Fibroblast of skin of right quadriceps (primary cell): Measurements from ENCODE around the gene ST3GAL3.

Source experiments
- DNase-seq: peaks from one replicate; pipeline ENCODE4 v3.0.0-alpha.2; 2013

The ST3GAL3 gene

GRCh38 chr1:43882763-43883162 lies 175.4 kb downstream of the ST3GAL3 start:
- no peak for DNase-seq

GRCh38 chr1:43883321-43883720 lies 176.0 kb downstream of the ST3GAL3 start:
- DNase-seq, result no peak

DNA sequence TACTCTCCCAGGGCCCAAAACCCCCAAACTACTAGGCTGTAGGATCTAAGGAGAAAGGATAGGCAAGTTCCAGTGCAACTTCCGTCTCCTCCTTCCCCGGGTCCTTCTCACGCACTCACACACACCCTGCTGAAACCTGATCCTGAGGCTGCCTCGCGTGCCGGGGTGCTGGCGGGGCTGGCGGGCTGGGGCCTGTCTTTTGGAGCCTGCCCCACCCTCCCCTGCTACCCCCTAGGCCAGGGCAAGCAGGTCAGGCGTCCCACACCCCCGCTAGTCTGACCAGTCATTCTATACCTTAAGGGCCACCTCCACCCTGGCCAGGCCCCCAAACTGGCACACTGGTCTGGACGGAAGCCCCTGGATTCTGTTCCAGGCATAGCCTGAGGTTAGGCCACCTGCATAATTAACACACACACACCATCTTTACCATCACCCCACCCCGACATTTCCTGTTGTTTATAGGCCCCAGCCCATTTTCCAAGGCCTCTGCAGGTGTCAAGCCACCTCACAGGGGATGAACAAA lies 178.0 kb downstream of the ST3GAL3 start:
- no peak for DNase-seq

DNA sequence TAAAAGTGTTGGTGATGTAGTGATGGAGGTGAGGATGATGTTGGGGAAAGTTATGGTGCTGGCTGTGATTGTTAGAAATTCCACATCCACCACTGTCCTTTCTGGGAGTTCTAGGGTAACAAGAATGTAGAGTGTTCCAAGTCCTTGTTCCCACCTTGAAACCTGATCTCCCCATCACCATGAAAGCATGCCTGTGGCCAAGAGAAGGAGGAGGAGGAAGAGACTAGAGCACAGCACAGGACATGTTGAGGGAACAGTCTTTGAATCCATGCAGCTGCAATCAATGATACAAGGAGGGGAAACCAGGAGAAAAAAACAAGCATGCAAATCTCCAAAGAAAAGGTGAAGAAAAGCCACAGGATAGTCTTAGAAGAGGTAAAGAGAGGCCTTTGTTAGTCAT lies 180.4 kb downstream of the ST3GAL3 start:
- no peak for DNase-seq

- DNase-seq, result no peak
These were observed 183.5 kb downstream of the ST3GAL3 start for GRCh38 chr1:43890815-43891214.

DNA sequence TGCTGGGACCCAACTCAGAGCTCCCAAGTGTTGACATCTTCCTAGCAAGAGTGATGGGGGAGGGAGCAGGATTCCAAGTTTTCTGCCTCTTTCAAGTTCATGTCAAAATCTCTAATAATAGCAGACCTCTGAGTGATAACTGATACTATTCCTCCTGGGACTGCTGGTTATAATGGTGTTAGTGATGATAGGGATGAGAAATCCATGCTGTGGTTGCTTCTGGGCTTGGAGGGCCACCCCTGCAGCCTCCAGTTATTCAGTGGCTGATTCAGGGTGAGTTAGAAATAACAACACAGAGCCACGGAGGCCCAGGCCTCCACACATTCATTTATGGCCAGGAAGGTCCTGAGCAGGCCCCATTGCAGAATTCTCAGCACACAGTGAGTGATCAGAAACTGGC lies 185.7 kb downstream of the ST3GAL3 start:
- peak; percentile 68 for DNase-seq

DNA sequence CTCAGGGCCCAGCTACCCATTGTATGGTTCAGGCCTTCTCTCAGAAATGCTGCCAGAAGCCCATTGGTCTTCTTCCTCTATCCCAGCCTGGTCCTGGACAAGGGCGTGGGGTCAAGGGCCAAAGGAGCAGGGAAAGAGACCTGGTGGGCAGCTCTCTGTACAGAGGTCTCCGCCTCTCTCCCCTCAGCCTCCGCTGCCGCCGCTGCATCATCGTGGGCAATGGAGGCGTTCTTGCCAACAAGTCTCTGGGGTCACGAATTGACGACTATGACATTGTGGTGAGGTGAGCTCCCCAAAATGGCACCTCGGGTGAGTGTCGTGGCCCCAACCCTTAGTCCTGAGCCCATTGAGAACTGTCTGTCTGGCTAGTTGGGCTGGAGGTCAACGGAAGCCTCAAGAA lies 191.6 kb downstream of the ST3GAL3 start:
- DNase-seq, result no peak

- no peak for DNase-seq
These were observed 193.1 kb downstream of the ST3GAL3 start for GRCh38 chr1:43900386-43900785.

GRCh38 chr1:43901196-43901961 lies 194.0 kb downstream of the ST3GAL3 start:
- DNase-seq, result no peak

- no peak for DNase-seq
These were observed 194.9 kb downstream of the ST3GAL3 start for GRCh38 chr1:43902058-43902831.

DNA sequence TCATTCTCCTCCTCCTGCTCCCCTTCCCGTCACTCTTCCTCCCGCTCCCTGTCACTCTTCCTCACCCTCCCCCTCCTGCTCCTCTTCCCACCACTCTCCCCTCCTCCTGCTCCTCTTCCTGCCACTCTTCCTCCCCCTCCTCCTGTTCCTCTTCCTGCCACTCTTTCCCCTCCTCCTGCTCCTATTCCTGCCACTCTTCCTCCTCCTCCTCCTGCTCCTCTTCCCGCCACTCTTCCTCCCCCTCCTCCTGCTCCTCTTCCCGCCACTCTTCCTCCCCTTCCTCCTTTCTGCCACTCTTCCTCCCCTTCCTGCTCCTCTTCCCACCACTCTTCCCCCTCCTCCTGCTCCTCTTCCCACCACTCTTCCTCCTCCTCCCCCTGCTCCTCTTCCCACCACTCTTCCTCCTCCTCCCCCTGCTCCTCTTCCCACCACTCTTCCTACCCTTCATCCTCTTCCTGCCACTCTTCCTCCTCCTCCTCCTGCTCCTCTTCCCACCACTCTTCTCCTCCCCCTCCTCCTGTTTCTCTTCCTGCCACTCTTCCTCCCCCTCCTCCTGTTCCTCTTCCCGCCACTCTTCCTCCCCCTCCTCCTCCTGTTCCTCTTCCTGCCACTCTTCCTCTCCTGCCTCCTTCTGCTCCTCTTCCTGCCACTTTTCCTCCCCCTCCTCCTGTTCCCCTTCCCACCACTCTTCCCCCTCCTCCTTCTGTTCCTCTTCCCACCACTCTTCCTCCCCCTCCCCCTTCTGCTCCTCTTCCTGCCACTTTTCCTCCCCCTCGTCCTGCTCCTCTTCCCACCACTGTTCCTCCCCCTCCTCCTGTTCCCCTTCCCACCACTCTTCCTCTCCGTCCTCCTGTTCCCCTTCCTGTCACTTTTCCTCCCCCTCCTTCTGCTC lies 197.6 kb downstream of the ST3GAL3 start:
- no peak for DNase-seq

GRCh38 chr1:43908226-43908625 lies 200.9 kb downstream of the ST3GAL3 start:
- DNase-seq, result no peak

DNA sequence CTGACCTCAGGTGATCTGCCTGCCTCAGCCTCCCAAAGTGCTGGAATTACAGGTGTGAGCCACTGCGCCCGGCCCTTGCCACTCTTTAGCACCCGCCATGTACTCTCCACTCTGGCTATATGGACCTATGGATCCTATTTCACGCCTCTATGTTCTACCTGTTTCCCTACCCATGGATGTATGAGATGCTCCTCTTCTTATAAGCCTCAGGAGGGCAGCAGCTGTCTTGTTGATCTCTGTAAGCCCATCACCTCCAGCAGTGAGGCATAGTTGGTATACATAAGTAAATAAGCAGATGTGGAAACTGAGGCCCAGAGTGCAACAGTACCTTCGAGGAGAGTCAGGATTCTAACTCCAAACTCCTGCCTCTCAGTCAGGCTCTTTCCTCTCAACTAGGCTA lies 201.5 kb downstream of the ST3GAL3 start:
- DNase-seq, result no peak

DNA sequence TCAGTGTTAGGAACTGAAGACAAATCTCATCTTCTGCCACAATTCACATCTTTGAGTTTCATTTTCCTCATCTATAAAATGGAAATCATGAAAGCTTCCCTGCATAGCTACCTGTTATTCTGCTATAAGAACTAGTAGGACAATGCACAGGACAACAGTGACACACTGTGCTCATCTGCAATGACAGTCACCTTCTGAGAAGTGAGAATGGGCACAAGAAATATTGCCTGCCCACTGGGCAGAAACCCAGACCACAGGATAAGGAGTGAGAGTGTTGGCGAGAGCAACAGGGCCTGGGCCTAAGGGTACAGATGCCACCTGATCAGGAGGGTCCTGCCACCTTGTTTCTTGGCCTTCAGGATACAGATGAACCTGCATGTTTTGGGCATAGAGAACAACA lies 203.0 kb downstream of the ST3GAL3 start:
- no peak for DNase-seq

DNA sequence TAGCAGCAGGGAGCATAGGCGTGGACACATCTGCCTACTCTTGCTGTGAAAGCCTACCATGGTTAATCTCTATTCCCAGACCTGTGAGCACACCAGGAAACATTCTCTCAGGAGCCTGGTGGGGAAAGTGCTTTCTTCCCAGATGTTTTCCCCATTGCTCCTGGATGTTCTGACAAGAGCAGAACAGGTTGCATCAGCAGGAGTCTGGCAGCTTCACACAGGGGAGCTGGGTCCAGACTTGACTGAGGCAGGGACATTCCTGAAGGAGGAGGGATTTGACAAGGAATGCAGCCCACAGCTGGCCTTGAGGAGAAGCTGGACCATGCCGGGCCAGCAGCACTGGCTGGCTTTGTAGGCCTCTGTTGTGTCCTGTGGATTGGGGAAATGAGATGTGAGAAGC lies 205.3 kb downstream of the ST3GAL3 start:
- peak; percentile 74 for DNase-seq

DNA sequence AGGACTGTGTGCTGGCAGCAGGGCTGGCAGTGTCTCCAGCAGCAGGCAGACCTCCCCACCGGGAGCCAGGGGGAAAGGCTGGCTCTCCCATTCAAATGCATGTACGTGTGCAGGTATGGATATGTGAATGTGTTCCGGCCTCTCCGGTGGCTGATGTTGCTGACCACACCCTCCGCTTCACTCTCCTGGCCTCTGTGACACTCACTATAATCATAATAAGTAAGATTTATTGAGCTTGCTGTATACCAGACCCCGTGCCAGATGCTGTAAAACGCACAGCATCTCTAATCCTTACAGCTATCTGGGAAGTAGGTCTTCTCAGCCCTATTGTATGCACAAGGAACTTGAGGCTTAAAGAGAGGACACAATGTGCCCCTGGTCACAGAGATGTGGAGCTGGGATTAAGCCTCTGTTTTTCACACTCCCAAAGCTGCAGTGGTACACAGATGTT lies 205.7 kb downstream of the ST3GAL3 start:
- no peak for DNase-seq

DNA sequence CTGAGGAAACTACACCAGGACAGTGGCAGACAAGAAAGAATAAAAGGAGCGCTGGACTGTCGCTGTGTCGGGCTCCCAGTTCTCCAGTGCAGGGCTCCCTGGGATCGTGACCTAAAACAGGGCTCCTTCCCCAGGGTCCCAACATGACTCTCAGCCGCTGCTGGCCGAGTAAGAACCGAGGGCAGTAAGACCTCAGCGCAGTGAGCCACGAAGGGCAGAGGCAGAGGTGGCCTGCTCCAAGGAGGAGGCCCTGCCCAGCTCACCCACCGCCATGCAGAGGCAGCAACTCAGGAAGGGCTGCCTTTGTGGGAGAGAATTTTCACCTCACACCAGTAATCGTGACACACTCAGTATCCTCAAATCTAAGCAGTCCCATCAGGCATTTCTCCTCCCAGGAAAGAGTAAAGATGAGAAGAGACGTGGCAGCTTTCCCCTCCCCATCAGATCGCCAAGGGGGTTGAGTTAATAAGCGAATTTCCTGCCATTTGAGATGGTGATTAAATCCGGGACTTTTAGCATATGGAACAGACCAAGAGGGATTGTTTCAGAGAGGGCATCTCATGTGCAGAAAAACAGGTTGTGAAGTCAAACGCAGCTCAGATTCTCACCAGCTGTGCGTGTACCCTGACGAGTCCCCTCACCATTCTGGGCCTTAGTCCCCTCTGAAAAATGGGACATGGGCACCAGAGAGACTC lies 206.5 kb downstream of the ST3GAL3 start:
- DNase-seq, result no peak

GRCh38 chr1:43914576-43915525 lies 207.5 kb downstream of the ST3GAL3 start:
- no peak for DNase-seq

DNA sequence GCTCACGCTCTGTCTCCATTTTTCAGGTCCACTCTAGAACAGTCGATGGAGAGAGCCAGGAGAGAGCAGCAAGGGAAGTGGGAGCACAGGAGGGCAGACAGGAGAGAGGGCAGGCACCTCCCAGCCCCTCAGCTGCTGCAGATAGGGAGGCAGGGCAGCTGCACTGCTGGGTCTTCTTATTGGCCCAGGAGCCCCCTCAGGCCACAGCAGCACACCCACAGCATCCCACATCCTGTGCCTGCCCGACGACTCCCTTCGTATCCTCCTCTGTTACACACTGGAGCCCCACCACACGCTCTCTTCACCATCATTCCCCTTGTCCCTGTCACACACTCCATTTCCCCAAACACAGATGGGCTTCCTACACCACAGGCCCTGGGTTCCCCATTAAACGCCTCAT lies 212.6 kb downstream of the ST3GAL3 start:
- DNase-seq, result no peak

DNA sequence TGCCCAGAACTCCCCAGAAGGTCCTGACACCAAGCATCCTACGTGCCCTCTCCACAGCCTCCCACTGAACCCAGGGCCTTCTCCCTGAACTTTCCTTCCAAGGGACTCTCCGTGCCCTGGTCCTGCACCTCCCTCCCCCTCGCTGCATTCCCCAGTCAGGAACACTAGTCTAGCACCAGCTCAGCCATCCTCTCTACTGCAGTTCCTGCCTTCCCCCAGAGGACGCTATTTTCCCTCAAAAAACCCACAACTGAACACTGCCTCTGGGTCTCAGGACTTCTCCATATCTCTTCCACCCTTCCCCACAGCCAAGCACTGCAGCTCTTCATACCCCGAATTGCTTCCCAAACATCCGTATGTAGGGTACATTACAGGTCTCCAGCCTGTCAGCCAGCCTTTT lies 213.7 kb downstream of the ST3GAL3 start:
- DNase-seq, result no peak

- peak; percentile 32 for DNase-seq
These were observed 217.2 kb downstream of the ST3GAL3 start for GRCh38 chr1:43924516-43924915.
